NCI-H1436 treated with DMSO at 0.1 percent for 48 hours (cell line): ENCODE results near the gene RPS6KA6.
"Not testable (repeated sequence)": the region's sequence is repeated elsewhere in the genome, so short reads cannot be mapped to it uniquely, and the experiment has no call there.

ENCODE experiments used
- DNase-seq: peaks from one replicate; lab custom pipeline; 2025; lab: John Stamatoyannopoulos, UW

Gene RPS6KA6

GRCh38 chrX:84162401-84162800 lies 25.6 kb downstream of the RPS6KA6 start:
- no peak for DNase-seq

GRCh38 chrX:84161641-84162040 lies 26.4 kb downstream of the RPS6KA6 start:
- no peak for DNase-seq

GRCh38 chrX:84160736-84161135 lies 27.3 kb downstream of the RPS6KA6 start:
- DNase-seq = no peak

GRCh38 chrX:84156821-84157220 lies 31.2 kb downstream of the RPS6KA6 start:
- DNase-seq = no peak

- no peak for DNase-seq
Measured at GRCh38 chrX:84155938-84156337, 32.1 kb downstream of the RPS6KA6 start.

GRCh38 chrX:84153538-84153937 lies 34.5 kb downstream of the RPS6KA6 start:
- DNase-seq = no peak

- no peak for DNase-seq
Measured at GRCh38 chrX:84144991-84145390, 43.0 kb downstream of the RPS6KA6 start.

- DNase-seq = no peak
Measured at GRCh38 chrX:84144281-84144680, 43.7 kb downstream of the RPS6KA6 start.

- no peak for DNase-seq
Measured at GRCh38 chrX:84133023-84133422, 55.0 kb downstream of the RPS6KA6 start.

- DNase-seq = no peak
Measured at GRCh38 chrX:84123585-84123984, 64.4 kb downstream of the RPS6KA6 start.

GRCh38 chrX:84118769-84119168 lies 69.2 kb downstream of the RPS6KA6 start:
- DNase-seq = no peak

GRCh38 chrX:84118315-84118714 lies 69.7 kb downstream of the RPS6KA6 start:
- DNase-seq = no peak

- DNase-seq = no peak
Measured at GRCh38 chrX:84108584-84108983, 79.4 kb downstream of the RPS6KA6 start.

GRCh38 chrX:84099120-84099519 lies 88.9 kb downstream of the RPS6KA6 start:
- no peak for DNase-seq

GRCh38 chrX:84079479-84080197 lies 108.4 kb downstream of the RPS6KA6 start:
- not testable (repeated sequence) for DNase-seq

- DNase-seq = no peak
Measured at GRCh38 chrX:84078991-84079390, 109.0 kb downstream of the RPS6KA6 start.

- DNase-seq = no peak
Measured at GRCh38 chrX:84064814-84065213, 123.2 kb downstream of the RPS6KA6 start.

GRCh38 chrX:84064164-84064563 lies 123.8 kb downstream of the RPS6KA6 start:
- DNase-seq = no peak

- no peak for DNase-seq
Measured at GRCh38 chrX:84047339-84047738, 140.7 kb downstream of the RPS6KA6 start.

- DNase-seq = peak; percentile 21
Measured at GRCh38 chrX:84046403-84046984, 141.5 kb downstream of the RPS6KA6 start.

GRCh38 chrX:84044051-84044450 lies 143.9 kb downstream of the RPS6KA6 start:
- DNase-seq = no peak
